Astrocyte of the spinal cord (primary cell): ENCODE measurements around the gene SEC14L1.

Experiments used
- DNase-seq: peaks from one replicate; pipeline ENCODE4 v3.0.0; 2011; ENCODE audit warnings: low read depth, low spot score
- H3K4me3 ChIP-seq: 2 replicates; pipeline ENCODE4 v1.5.1; 2011; ENCODE audit warnings: low read depth, mild to moderate bottlenecking, low read length, moderate library complexity
- in situ Hi-C: cut with HindIII; loops from 2 replicates; pipeline ENCODE4 v1.10.0; 2017; ENCODE audit warnings: low sequenced_read_pairs
- TF ChIP-seq, protein P1 (sequence below): IDR thresholded peaks from 2 replicates; pipeline ENCODE4 v1.5.1; 2012; ENCODE audit warnings: low read depth, mild to moderate bottlenecking, low read length, inconsistent platforms

The SEC14L1 gene

DNA sequence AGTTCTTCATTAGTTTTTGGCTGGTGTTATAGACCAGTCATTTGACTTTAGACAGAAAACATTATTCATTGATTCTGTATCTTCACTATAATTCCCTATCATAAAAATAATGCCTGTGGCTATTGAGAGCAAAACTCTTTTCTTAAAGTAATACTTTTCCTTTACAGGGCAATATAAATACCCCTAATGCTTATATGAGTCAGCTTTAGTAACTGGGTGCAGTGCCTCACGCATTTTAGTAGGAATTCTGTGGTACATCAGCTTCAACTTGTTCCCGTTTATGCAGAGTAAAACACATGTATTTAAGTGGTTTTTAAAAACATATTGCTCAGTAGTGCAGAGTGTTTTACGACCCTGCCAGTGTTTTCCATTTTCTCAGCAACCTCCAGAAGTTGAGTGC lies 68.1 kb downstream of the SEC14L1 start:
- no peak overlapping the region for H3K4me3 ChIP-seq
- in situ Hi-C loops, result no loop called here
- TF ChIP-seq, protein P1, sequence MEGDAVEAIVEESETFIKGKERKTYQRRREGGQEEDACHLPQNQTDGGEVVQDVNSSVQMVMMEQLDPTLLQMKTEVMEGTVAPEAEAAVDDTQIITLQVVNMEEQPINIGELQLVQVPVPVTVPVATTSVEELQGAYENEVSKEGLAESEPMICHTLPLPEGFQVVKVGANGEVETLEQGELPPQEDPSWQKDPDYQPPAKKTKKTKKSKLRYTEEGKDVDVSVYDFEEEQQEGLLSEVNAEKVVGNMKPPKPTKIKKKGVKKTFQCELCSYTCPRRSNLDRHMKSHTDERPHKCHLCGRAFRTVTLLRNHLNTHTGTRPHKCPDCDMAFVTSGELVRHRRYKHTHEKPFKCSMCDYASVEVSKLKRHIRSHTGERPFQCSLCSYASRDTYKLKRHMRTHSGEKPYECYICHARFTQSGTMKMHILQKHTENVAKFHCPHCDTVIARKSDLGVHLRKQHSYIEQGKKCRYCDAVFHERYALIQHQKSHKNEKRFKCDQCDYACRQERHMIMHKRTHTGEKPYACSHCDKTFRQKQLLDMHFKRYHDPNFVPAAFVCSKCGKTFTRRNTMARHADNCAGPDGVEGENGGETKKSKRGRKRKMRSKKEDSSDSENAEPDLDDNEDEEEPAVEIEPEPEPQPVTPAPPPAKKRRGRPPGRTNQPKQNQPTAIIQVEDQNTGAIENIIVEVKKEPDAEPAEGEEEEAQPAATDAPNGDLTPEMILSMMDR, result no peak
- no peak for DNase-seq

DNA sequence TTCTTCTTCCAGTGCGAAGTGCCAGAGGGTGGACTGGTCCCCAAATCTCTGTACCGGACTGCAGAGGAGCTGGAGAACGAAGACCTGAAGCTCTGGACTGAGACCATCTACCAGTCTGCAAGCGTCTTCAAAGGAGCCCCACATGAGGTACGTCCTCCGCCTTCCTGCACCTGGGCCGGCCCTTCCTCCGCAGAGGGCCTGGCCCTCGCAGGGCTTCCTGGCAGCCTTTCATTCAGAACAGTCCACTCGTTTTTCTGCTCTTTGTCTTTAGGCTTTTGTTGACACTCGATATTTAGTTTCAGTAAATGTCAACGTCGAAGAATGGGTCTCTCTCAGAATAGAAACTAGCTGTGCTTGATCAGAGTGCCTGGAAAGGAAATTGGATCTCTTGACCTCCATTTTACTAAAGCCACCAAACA lies 68.6 kb downstream of the SEC14L1 start:
- in situ Hi-C loops, result no loop called here
- H3K4me3 ChIP-seq, result no peak overlapping the region
- TF ChIP-seq, protein P1, result no peak
- no peak for DNase-seq

DNA sequence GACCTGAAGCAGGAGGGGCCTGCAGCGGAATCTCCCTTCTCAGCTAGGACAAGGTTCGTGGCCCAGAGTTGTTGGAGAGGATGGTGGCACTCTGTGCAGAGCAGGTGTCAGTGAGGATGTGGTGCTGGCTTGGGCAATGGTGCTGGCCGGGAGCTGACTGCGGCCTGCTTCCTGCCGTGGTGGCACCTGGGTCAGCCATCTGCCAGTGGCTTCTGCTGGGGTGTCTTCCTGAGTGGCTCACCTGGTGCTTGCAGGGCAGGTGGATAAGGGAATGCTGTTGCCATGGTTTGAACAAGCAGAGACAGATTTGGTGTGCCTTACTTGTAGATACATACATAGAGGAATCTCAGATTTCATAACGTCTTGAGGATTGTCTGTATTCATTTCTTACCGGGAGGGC lies 69.6 kb downstream of the SEC14L1 start:
- DNase-seq, result no peak
- TF ChIP-seq, protein P1, result no peak
- no peak overlapping the region for H3K4me3 ChIP-seq
- in situ Hi-C loops, result no loop called here

DNA sequence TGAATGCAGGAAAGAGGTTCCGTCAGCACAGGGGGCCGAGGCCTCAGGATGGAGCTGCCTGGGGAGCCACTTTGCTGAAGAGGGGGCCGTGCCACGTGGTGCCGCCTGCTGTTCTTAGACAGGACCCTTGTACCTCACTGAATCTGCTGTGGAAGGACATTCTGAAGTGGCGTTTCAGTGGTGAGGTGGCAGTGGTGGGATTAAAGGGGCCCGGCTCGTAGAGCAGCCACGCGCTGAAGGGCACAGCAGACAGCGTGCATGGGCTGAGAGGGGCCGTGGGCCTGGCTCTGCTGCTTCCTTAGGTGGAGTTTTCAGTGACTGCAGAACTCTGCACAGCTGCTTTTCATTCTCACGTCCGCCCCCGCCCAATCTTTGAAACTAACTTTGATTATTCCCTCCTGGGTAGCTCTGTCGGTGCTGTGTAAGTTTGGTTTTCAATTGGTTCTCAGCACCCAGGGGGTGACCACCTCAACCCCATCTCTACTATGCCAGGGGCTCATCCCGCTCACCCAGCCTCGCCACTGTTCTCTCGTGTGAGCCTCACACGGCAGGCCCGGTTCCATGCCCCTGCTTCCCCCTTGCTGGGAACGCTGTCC lies 70.3 kb downstream of the SEC14L1 start:
- H3K4me3 ChIP-seq, result no peak overlapping the region
- DNase-seq, result no peak
- in situ Hi-C loops, result no loop called here
- TF ChIP-seq, protein P1, result no peak

GRCh38 chr17:77211681-77212080 lies 70.9 kb downstream of the SEC14L1 start:
- no peak for DNase-seq
- in situ Hi-C loops, result no loop called here
- H3K4me3 ChIP-seq, result no peak overlapping the region
- TF ChIP-seq, protein P1, result no peak

GRCh38 chr17:77212081-77212832 lies 71.5 kb downstream of the SEC14L1 start:
- in situ Hi-C loops, result no loop called here
- no peak for DNase-seq
- TF ChIP-seq, protein P1, result no peak
- no peak overlapping the region for H3K4me3 ChIP-seq
